SK-N-SH (cell line): Measurements from ENCODE around the gene MED16.

Experiments
- CTCF ChIP-seq: fragments of 200-600 bp; sonication (generic); IDR thresholded peaks from 2 replicates; pipeline ENCODE4 v1.6.1; 2017; ENCODE audit warnings: antibody characterized with exemption, mild to moderate bottlenecking, moderate library complexity
- EP300 ChIP-seq, 2 experiments: IDR thresholded peaks; 2 replicates each; pipeline versions ENCODE4 v1.4.0 to v1.6.1; 2012; ENCODE audit warnings: borderline replicate concordance in 1 of 2, low read depth in 1 of 2, low read length in 1 of 2
- FOXM1 ChIP-seq: IDR thresholded peaks from 2 replicates; pipeline ENCODE4 v1.4.0; 2012; ENCODE audit warnings: low read depth, mild to moderate bottlenecking
- GABPA ChIP-seq: IDR thresholded peaks from 2 replicates; pipeline ENCODE4 v1.4.0; 2012; ENCODE audit warnings: low read depth, mild to moderate bottlenecking
- GATA2 ChIP-seq: sonication (generic); formaldehyde crosslinking; IDR thresholded peaks from 2 replicates; pipeline ENCODE4 v1.5.0; 2020; ENCODE audit warnings: mild to moderate bottlenecking, missing genetic modification reagents
- MAX ChIP-seq: IDR thresholded peaks from 2 replicates; pipeline ENCODE4 v1.4.0; 2012; ENCODE audit warnings: low read depth
- POLR2AphosphoS5 ChIP-seq: IDR thresholded peaks from 2 replicates; pipeline ENCODE4 v1.6.1; 2012; ENCODE audit warnings: low read depth, low read length
- RCOR1 ChIP-seq: fragments of 150-350 bp; IDR thresholded peaks from 2 replicates; pipeline ENCODE4 v1.6.1; 2017; ENCODE audit warnings: antibody characterized with exemption, low read length
- REST ChIP-seq: IDR thresholded peaks from 2 replicates; pipeline ENCODE4 v1.6.1; 2012; ENCODE audit warnings: mild to moderate bottlenecking, low read depth, low read length, moderate library complexity
- RFX5 ChIP-seq: IDR thresholded peaks from 2 replicates; pipeline ENCODE4 v1.6.1; 2012; ENCODE audit warnings: mild to moderate bottlenecking, improper control_type of control experiment, low read length
- SIN3A ChIP-seq: IDR thresholded peaks from 2 replicates; pipeline ENCODE4 v1.6.1; 2012; ENCODE audit warnings: low read depth, mild to moderate bottlenecking, low read length, moderate library complexity, borderline replicate concordance
- TAF1 ChIP-seq: IDR thresholded peaks from 2 replicates; pipeline ENCODE4 v1.6.1; 2012; ENCODE audit warnings: low read depth, mild to moderate bottlenecking, low read length, moderate library complexity, borderline replicate concordance
- USF2 ChIP-seq: fragments of 150-350 bp; IDR thresholded peaks from 2 replicates; pipeline ENCODE4 v1.6.1; 2017; ENCODE audit warnings: antibody characterized with exemption, low read length, low read depth, borderline replicate concordance
- TF ChIP-seq, protein P1 (sequence below): IDR thresholded peaks from 2 replicates; pipeline ENCODE4; 2012

GRCh38 chr19:850979-851335 lies 42.0 kb downstream of the MED16 start:
- TF ChIP-seq CTCF (no peak), GABPA (no peak), EP300 (IDR thresholded peaks at IDR 0.05; ENCODE audit: borderline replicate concordance in 1 of 2, low read depth in 1 of 2, low read length in 1 of 2) (no peak), TAF1 (no peak), RCOR1 (no peak), POLR2AphosphoS5 (no peak), REST (no peak), RFX5 (no peak), FOXM1 (no peak), USF2 (no peak), MAX (no peak), SIN3A (no peak), GATA2 (CRISPR knock-in tag) (no peak)
- TF ChIP-seq, protein P1, sequence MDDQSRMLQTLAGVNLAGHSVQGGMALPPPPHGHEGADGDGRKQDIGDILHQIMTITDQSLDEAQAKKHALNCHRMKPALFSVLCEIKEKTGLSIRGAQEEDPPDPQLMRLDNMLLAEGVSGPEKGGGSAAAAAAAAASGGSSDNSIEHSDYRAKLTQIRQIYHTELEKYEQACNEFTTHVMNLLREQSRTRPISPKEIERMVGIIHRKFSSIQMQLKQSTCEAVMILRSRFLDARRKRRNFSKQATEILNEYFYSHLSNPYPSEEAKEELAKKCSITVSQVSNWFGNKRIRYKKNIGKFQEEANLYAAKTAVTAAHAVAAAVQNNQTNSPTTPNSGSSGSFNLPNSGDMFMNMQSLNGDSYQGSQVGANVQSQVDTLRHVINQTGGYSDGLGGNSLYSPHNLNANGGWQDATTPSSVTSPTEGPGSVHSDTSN, result no peak
